Measurements from ENCODE around the gene KCNJ16. TPM values are rescaled to one million over a fixed set of nuclear protein-coding genes. Genes with fewer than 3 reads are reported as not detected.

Gene KCNJ16
- total RNA-seq, 4 donors from 2014 or later = 0.49 to 0.66 (median 0.51) TPM; not detected in 1

- TF ChIP-seq CTCF (IDR thresholded peaks at IDR 0.05; ENCODE audit: low read depth) = no peak
Measured at GRCh38 chr17:70089513-70090148, 14.6 kb downstream of the KCNJ16 start.

- TF ChIP-seq CTCF (IDR thresholded peaks at IDR 0.05; ENCODE audit: low read depth) = no peak
Measured at GRCh38 chr17:70091005-70091568, 16.1 kb downstream of the KCNJ16 start.

- no peak for TF ChIP-seq CTCF (IDR thresholded peaks at IDR 0.05; ENCODE audit: low read depth)
Measured at GRCh38 chr17:70091696-70092095, 16.7 kb downstream of the KCNJ16 start.

- TF ChIP-seq CTCF (IDR thresholded peaks at IDR 0.05; ENCODE audit: low read depth) = no peak
Measured at GRCh38 chr17:70093163-70093562, 18.1 kb downstream of the KCNJ16 start.

GRCh38 chr17:70095455-70095854 lies 20.4 kb downstream of the KCNJ16 start:
- TF ChIP-seq CTCF (IDR thresholded peaks at IDR 0.05; ENCODE audit: low read depth) = no peak

- TF ChIP-seq CTCF (IDR thresholded peaks at IDR 0.05; ENCODE audit: low read depth) = no peak
Measured at GRCh38 chr17:70096861-70097260, 21.8 kb downstream of the KCNJ16 start.

- TF ChIP-seq CTCF (IDR thresholded peaks at IDR 0.05; ENCODE audit: low read depth) = no peak
Measured at GRCh38 chr17:70098030-70098429, 23.0 kb downstream of the KCNJ16 start.

All from subcutaneous adipose tissue (tissue), 4 donors.